Smooth muscle cell (in vitro differentiated cells): ENCODE data around the gene SRXN1. TPM values are rescaled to one million over a fixed set of nuclear protein-coding genes. Genes with fewer than 3 reads are reported as not detected.

ENCODE experiments used
- DNase-seq: peaks from one replicate; lab custom pipeline; 2025; ENCODE audit not compliant: unreplicated experiment; lab: John Stamatoyannopoulos, UW
- H2AFZ ChIP-seq: fragments of 200-600 bp; sonication (generic); 2 replicates; pipeline ENCODE4 v1.6.0; 2016; ENCODE audit warnings: antibody characterized with exemption, low read depth, mild to moderate bottlenecking
- H3F3A ChIP-seq: fragments of 200-600 bp; sonication (generic); 2 replicates; pipeline ENCODE4 v1.6.0; 2017; ENCODE audit warnings: antibody characterized with exemption, low read depth
- H3K27ac ChIP-seq: fragments of 200-600 bp; sonication (generic); 2 replicates; pipeline ENCODE4 v1.5.1; 2016; ENCODE audit warnings: low read depth, mild to moderate bottlenecking
- H3K27me3 ChIP-seq: fragments of 200-600 bp; sonication (generic); 2 replicates; pipeline ENCODE4 v1.6.1; 2016; ENCODE audit warnings: low read depth, mild to moderate bottlenecking
- H3K36me3 ChIP-seq: fragments of 200-600 bp; sonication (generic); 2 replicates; pipeline ENCODE4 v1.5.1; 2016; ENCODE audit warnings: low read depth
- H3K4me1 ChIP-seq: fragments of 200-600 bp; sonication (generic); 2 replicates; pipeline ENCODE4 v1.5.1; 2016; ENCODE audit warnings: low read depth
- H3K4me2 ChIP-seq: fragments of 200-600 bp; sonication (generic); 2 replicates; pipeline ENCODE4 v1.6.0; 2016; ENCODE audit warnings: mild to moderate bottlenecking
- H3K4me3 ChIP-seq: fragments of 200-600 bp; sonication (generic); 2 replicates; pipeline ENCODE4 v1.5.1; 2016; ENCODE audit warnings: mild to moderate bottlenecking
- H3K79me2 ChIP-seq: fragments of 200-600 bp; sonication (generic); 2 replicates; pipeline ENCODE4 v1.6.0; 2016; ENCODE audit warnings: low read depth, mild to moderate bottlenecking
- H3K9ac ChIP-seq: fragments of 200-600 bp; sonication (generic); 2 replicates; pipeline ENCODE4 v1.6.0; 2016; ENCODE audit warnings: low read depth
- H3K9me3 ChIP-seq: fragments of 200-600 bp; sonication (generic); replicated peaks from 2 replicates; pipeline ENCODE4 v1.5.1; 2016; ENCODE audit warnings: low read depth
- H4K20me1 ChIP-seq: fragments of 200-600 bp; sonication (generic); 2 replicates; pipeline ENCODE4 v1.6.0; 2016; ENCODE audit warnings: low read depth
- WGBS: methylation state at CpG from one replicate; pipeline ENCODE4 v1.1.7; 2016; ENCODE audit warnings: low lambda C conversion rate; 5-methylcytosine and 5-hydroxymethylcytosine counted together
- polyA plus RNA-seq: library from polyadenylated mRNA; unstranded; fragments of >200 nt; fragmentation: Nextera tagmentation; extraction: Ambion mirVana; gene quantifications from 2 replicates; pipeline ENCODE4 v1.2.1, GENCODE V29; 2016
- total RNA-seq: library from RNA; depleted of rRNA; stranded (reverse); fragments of >200 nt; gene quantifications from 2 replicates; pipeline ENCODE4 v1.2.3, GENCODE V29; 2014
- TF ChIP-seq, protein P1 (sequence below): fragments of 200-600 bp; sonication (generic); IDR thresholded peaks from 2 replicates; pipeline ENCODE4 v1.5.1; 2017; ENCODE audit warnings: borderline replicate concordance, mild to moderate bottlenecking, antibody characterized with exemption; ENCODE audit not compliant: insufficient read depth, poor library complexity, severe bottlenecking

The SRXN1 gene
- total and polyA plus RNA-seq, 2 experiments from 2014 or later, result 26.9 to 27.2 TPM

DNA sequence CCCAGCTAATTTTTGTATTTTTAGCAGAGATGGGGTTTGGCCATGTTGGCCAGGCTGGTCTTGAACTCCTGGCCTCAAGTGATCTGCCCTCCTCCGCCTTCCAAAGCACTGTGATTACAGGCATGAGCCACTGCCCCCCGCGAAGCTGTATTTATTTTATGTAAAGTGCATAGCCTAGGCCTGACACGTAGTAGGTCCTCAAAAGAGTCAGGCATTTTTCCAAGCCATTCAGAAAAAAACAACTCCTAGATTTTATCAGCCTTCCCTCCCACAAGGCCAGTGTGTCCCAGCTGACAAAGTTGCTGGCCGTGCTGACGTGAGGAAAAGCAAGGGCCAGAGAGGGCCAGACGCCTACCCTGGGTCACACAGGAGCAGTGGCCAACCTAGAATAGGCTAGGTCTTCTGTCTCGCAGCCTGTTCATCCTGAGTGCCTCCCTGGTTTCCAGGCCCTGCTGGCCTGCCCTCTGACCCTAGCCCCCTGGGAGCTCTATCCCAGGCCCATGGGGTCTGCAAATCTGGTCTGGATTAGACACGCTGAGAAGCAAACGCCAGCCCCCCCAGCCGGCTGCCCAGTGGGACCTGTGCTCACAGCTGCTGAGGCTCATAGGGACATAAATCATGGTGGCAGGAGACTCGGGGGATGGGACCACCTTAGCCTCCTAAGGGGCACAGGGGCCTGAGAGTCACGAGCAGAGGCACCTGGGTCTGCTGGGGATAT lies 54.7 kb downstream of the SRXN1 start:
- no peaks in the 10 kb centered on the region for H3K9me3 ChIP-seq
- H3K79me2 ChIP-seq, result no peaks in the 10 kb centered on the region
- TF ChIP-seq, protein P1, sequence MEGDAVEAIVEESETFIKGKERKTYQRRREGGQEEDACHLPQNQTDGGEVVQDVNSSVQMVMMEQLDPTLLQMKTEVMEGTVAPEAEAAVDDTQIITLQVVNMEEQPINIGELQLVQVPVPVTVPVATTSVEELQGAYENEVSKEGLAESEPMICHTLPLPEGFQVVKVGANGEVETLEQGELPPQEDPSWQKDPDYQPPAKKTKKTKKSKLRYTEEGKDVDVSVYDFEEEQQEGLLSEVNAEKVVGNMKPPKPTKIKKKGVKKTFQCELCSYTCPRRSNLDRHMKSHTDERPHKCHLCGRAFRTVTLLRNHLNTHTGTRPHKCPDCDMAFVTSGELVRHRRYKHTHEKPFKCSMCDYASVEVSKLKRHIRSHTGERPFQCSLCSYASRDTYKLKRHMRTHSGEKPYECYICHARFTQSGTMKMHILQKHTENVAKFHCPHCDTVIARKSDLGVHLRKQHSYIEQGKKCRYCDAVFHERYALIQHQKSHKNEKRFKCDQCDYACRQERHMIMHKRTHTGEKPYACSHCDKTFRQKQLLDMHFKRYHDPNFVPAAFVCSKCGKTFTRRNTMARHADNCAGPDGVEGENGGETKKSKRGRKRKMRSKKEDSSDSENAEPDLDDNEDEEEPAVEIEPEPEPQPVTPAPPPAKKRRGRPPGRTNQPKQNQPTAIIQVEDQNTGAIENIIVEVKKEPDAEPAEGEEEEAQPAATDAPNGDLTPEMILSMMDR, result no peak
- H3K27me3 ChIP-seq, result no peaks in the 10 kb centered on the region
- WGBS, result 91% methylated on average over 13 of the region's 13 CpGs
- H3K36me3 ChIP-seq, result no peaks in the 10 kb centered on the region
- H3F3A ChIP-seq, result no peaks in the 10 kb centered on the region
- no peaks in the 10 kb centered on the region for H3K4me1 ChIP-seq
- no peak overlapping the region for H3K9ac ChIP-seq
- no peak for DNase-seq
- no peak overlapping the region for H2AFZ ChIP-seq
- H3K4me3 ChIP-seq, result no peak overlapping the region
- H3K4me2 ChIP-seq, result no peak overlapping the region
- no peaks in the 10 kb centered on the region for H4K20me1 ChIP-seq
- H3K27ac ChIP-seq, result no peak overlapping the region

DNA sequence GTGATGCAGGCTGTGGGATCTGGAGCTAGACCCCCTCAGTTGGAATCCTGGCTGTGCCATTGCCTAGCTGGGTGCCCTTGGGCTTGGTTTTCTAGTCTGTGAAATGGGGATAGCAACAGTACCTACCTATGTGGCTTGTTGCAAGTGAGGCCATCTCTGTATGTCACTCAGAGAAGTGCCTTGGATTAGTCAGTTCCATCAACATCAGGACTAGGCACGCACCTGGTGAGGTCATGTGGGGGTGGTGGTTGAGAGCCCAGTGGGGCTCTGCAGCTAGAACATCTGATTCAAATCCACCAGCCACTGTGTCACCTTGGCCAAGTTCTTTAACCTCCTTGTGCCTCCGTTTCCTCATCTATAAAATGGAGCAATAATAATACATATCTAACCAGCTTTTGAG lies 55.4 kb downstream of the SRXN1 start:
- H3K4me2 ChIP-seq, result no peak overlapping the region
- H3K4me1 ChIP-seq, result no peaks in the 10 kb centered on the region
- no peak overlapping the region for H3K9ac ChIP-seq
- H3K4me3 ChIP-seq, result no peak overlapping the region
- H3K27me3 ChIP-seq, result no peaks in the 10 kb centered on the region
- 95% methylated on average over 2 of the region's 2 CpGs for WGBS
- DNase-seq, result no peak
- H3K9me3 ChIP-seq, result no peaks in the 10 kb centered on the region
- no peaks in the 10 kb centered on the region for H3K79me2 ChIP-seq
- H2AFZ ChIP-seq, result no peak overlapping the region
- no peaks in the 10 kb centered on the region for H3F3A ChIP-seq
- H4K20me1 ChIP-seq, result no peaks in the 10 kb centered on the region
- TF ChIP-seq, protein P1, result no peak
- no peaks in the 10 kb centered on the region for H3K36me3 ChIP-seq
- no peak overlapping the region for H3K27ac ChIP-seq

Other genes starting within 250 kb of the SRXN1 start
- gene RBCK1, start 244.9 kb downstream of the SRXN1 start, total RNA-seq, result 43.0 and 49.2 TPM in 2 replicates
- gene RBCK1, start 244.9 kb downstream of the SRXN1 start, polyA plus RNA-seq, result 53.9 and 62.4 TPM in 2 replicates
- gene TBC1D20, start 190.7 kb downstream of the SRXN1 start, total RNA-seq, result 37.9 and 41.9 TPM in 2 replicates
- gene TBC1D20, start 190.7 kb downstream of the SRXN1 start, polyA plus RNA-seq, result 41.6 and 45.7 TPM in 2 replicates
- 165 and 205 TPM in 2 replicates for gene CSNK2A1, start 109.4 kb downstream of the SRXN1 start, total RNA-seq
- 74.1 and 82.6 TPM in 2 replicates for gene CSNK2A1, start 109.4 kb downstream of the SRXN1 start, polyA plus RNA-seq
- not detected in 2 replicates for gene TCF15, start 42.9 kb downstream of the SRXN1 start, total RNA-seq
- gene TCF15, start 42.9 kb downstream of the SRXN1 start, polyA plus RNA-seq, result 0.37 TPM in 1 of 2 replicates, not detected in the other
- gene SCRT2, start 22.6 kb upstream of the SRXN1 start, total RNA-seq, result not detected in 2 replicates
- gene SCRT2, start 22.6 kb upstream of the SRXN1 start, polyA plus RNA-seq, result not detected in 2 replicates
- gene SLC52A3, start 115.3 kb upstream of the SRXN1 start, total RNA-seq, result 0.09 and 0.36 TPM in 2 replicates
- gene SLC52A3, start 115.3 kb upstream of the SRXN1 start, polyA plus RNA-seq, result 0.37 TPM in 1 of 2 replicates, not detected in the other
- gene FAM110A, start 180.5 kb upstream of the SRXN1 start, total RNA-seq, result 2.9 and 5.3 TPM in 2 replicates
- 5.6 and 8.7 TPM in 2 replicates for gene FAM110A, start 180.5 kb upstream of the SRXN1 start, polyA plus RNA-seq